Tibial nerve (tissue), 3 donors: ENCODE results near the gene KRTAP13-2.

Source experiments
- POLR2A ChIP-seq, 2 donors: fragments of 450-650 bp; IDR thresholded peaks; one replicate each; pipeline ENCODE4 v1.6.1; 2017; ENCODE audit warnings: antibody characterized with exemption in 2 of 2, mild to moderate bottlenecking in 2 of 2, moderate library complexity in 2 of 2
- TF ChIP-seq, protein P1 (sequence below), 5 experiments: fragments of 200-600 bp in 3 of 5; fragments of 450-650 bp in 2 of 5; sonication (generic) in 3 of 5; IDR thresholded peaks; one replicate each; pipeline ENCODE4 v1.5.1; 2016 to 2019; ENCODE audit warnings: antibody characterized with exemption in 5 of 5, mild to moderate bottlenecking in 3 of 5, moderate library complexity in 2 of 5

DNA sequence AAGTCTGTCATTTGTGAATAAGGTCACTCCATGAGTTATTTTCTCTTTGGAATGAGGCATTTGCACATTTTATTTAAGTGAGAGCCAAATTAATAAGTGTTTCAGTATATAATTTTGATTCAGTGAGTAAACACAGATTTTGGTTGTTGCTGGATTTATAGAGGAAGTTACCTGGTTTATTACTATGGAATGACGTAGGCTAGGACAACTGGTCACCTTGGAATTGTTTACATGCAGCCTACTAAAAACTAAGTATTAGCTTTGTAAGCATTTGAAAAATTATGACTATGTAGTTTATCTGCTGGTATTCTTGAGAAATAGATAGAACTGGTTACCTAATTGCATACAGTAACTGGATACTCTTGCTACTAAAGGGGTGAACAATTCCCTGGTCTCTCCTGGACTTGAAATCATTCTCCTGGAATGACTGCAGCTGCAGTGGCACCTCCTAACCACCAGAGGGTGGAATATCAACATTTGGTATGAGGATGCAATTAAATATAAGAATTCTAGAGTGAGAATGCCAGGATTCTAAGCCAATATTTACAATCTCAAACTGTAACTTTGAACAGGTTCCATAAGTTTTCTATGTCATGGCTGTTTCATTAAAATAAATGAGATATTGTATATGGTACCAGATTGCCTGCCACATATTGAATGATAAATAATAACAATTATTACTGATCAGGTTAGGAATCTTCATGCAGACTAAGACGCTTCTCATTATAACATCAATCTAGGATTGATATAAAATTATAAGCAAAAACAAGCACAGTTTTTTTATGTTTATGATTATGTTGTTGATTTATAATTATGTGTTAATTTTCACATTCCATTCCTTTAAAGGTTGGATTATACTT, 31.1 kb downstream of the KRTAP13-2 start:
- TF ChIP-seq, protein P1, sequence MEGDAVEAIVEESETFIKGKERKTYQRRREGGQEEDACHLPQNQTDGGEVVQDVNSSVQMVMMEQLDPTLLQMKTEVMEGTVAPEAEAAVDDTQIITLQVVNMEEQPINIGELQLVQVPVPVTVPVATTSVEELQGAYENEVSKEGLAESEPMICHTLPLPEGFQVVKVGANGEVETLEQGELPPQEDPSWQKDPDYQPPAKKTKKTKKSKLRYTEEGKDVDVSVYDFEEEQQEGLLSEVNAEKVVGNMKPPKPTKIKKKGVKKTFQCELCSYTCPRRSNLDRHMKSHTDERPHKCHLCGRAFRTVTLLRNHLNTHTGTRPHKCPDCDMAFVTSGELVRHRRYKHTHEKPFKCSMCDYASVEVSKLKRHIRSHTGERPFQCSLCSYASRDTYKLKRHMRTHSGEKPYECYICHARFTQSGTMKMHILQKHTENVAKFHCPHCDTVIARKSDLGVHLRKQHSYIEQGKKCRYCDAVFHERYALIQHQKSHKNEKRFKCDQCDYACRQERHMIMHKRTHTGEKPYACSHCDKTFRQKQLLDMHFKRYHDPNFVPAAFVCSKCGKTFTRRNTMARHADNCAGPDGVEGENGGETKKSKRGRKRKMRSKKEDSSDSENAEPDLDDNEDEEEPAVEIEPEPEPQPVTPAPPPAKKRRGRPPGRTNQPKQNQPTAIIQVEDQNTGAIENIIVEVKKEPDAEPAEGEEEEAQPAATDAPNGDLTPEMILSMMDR (IDR thresholded peaks at IDR 0.05): peak; percentile 42 to 73 (median 63)
- TF ChIP-seq POLR2A (IDR thresholded peaks at IDR 0.05): no peak
